PC-9 (cell line): Measurements from ENCODE around the gene PUDP.

Experiments used
- CTCF ChIP-seq: fragments of 200-600 bp; sonication (generic); conservative IDR thresholded peaks from 2 replicates; pipeline ENCODE4 v1.6.1; 2017; ENCODE audit warnings: mixed run types, antibody characterized with exemption, mild to moderate bottlenecking, moderate library complexity
- EZH2 ChIP-seq: fragments of 200-600 bp; sonication (generic); IDR thresholded peaks from 2 replicates; pipeline ENCODE4 v1.8.0; 2017; ENCODE audit warnings: antibody characterized with exemption, low read depth

GRCh38 chrX:7154041-7154597 is 6.2 kb upstream of the PUDP start:
- TF ChIP-seq CTCF (no peak), EZH2 (no peak)
